Stimulated activated naive CD8-positive, alpha-beta T cell treated with anti-CD3 and anti-CD28 coated beads, Interleukin-15, Interleukin-2, amounts not matched to agents 100 ng/mL and 50 ng/mL, for 24 hours (primary cell): ENCODE measurements around the gene MMP15.
"Not testable (repeated sequence)": the region's sequence is repeated elsewhere in the genome, so short reads cannot be mapped to it uniquely, and the experiment has no call there.

Experiments used
- H3K27ac Mint-ChIP-seq: one replicate; pipeline ENCODE4 v1.8.0; 2021; ENCODE audit warnings: mild to moderate bottlenecking, mixed read lengths
- H3K27me3 Mint-ChIP-seq: one replicate; pipeline ENCODE4 v1.8.0; 2021; ENCODE audit warnings: mixed read lengths
- H3K36me3 Mint-ChIP-seq: one replicate; pipeline ENCODE4 v1.8.0; 2021; ENCODE audit warnings: low read depth, mixed read lengths
- H3K4me1 Mint-ChIP-seq: one replicate; pipeline ENCODE4 v1.8.0; 2021; ENCODE audit warnings: low read depth, mixed read lengths
- H3K4me3 Mint-ChIP-seq: one replicate; pipeline ENCODE4 v1.8.0; 2021; ENCODE audit warnings: mild to moderate bottlenecking, mixed read lengths
- H3K9me3 Mint-ChIP-seq: one replicate; pipeline ENCODE4 v1.8.0; 2021; ENCODE audit warnings: mixed read lengths

MMP15 gene

GRCh38 chr16:58025351-58026138 lies at the start of gene MMP15:
Gene MMP15 (plus strand): TSS chr16:58025754. CDS start chr16:58026351, 597 bp downstream.
- H3K27ac Mint-ChIP-seq = peak within 1 kb of the TSS; percentile 63
- no peaks in the 10 kb centered on the region for H3K9me3 Mint-ChIP-seq
- no peaks in the 10 kb centered on the region for H3K36me3 Mint-ChIP-seq
- H3K27me3 Mint-ChIP-seq = peaks cover 26% of the 10 kb centered on the region
- peak within 1 kb of the TSS; percentile 80 for H3K4me3 Mint-ChIP-seq
- H3K4me1 Mint-ChIP-seq = peaks cover 11% of the 10 kb centered on the region

- H3K36me3 Mint-ChIP-seq = no peaks in the 10 kb centered on the region
- no peaks in the 10 kb centered on the region for H3K4me1 Mint-ChIP-seq
- no peaks in the 10 kb centered on the region for H3K9me3 Mint-ChIP-seq
- no peaks in the 10 kb centered on the region for H3K27me3 Mint-ChIP-seq
- no peak overlapping the region for H3K4me3 Mint-ChIP-seq
- no peak overlapping the region for H3K27ac Mint-ChIP-seq
These were observed 49.2 kb upstream of the MMP15 start for GRCh38 chr16:57976331-57976796.

- peaks cover 4% of the 10 kb centered on the region for H3K27me3 Mint-ChIP-seq
- no peaks in the 10 kb centered on the region for H3K9me3 Mint-ChIP-seq
- no peak overlapping the region for H3K4me3 Mint-ChIP-seq
- H3K27ac Mint-ChIP-seq = peak overlapping the region; percentile 24
- no peaks in the 10 kb centered on the region for H3K36me3 Mint-ChIP-seq
- H3K4me1 Mint-ChIP-seq = no peaks in the 10 kb centered on the region
These were observed 48.0 kb upstream of the MMP15 start for GRCh38 chr16:57977418-57978069.

GRCh38 chr16:57978070-57978465 lies 47.5 kb upstream of the MMP15 start:
- not testable (repeated sequence) for H3K36me3 Mint-ChIP-seq, H3K4me1 Mint-ChIP-seq, H3K9me3 Mint-ChIP-seq, H3K27me3 Mint-ChIP-seq, H3K4me3 Mint-ChIP-seq
- H3K27ac Mint-ChIP-seq = peak overlapping the region; percentile 24

- H3K36me3 Mint-ChIP-seq = no peaks in the 10 kb centered on the region
These were observed 46.5 kb upstream of the MMP15 start for GRCh38 chr16:57979006-57979585.

GRCh38 chr16:57981636-57982035 lies 43.9 kb upstream of the MMP15 start:
- no peaks in the 10 kb centered on the region for H3K36me3 Mint-ChIP-seq
- peaks cover 4% of the 10 kb centered on the region for H3K27me3 Mint-ChIP-seq
- H3K9me3 Mint-ChIP-seq = no peaks in the 10 kb centered on the region
- no peak overlapping the region for H3K4me3 Mint-ChIP-seq
- H3K4me1 Mint-ChIP-seq = peaks cover 9% of the 10 kb centered on the region
- H3K27ac Mint-ChIP-seq = no peak overlapping the region

More at GRCh38 chr16:57979006-57979585, 46.5 kb upstream of the MMP15 start:
- Mint-ChIP-seq H3K4me1 (peaks cover 1% of the 10 kb centered on the region), H3K27me3 (peaks cover 4% of the 10 kb centered on the region), H3K4me3 (no peak overlapping the region), H3K27ac (no peak overlapping the region), H3K9me3 (no peaks in the 10 kb centered on the region)

- Mint-ChIP-seq H3K27me3 (peaks cover 4% of the 10 kb centered on the region), H3K4me1 (peaks cover 9% of the 10 kb centered on the region), H3K36me3 (no peaks in the 10 kb centered on the region), H3K4me3 (no peak overlapping the region), H3K9me3 (no peaks in the 10 kb centered on the region), H3K27ac (no peak overlapping the region)
These were observed 43.2 kb upstream of the MMP15 start for GRCh38 chr16:57982385-57982784.

- Mint-ChIP-seq H3K27ac (no peak overlapping the region), H3K9me3 (no peaks in the 10 kb centered on the region), H3K27me3 (peaks cover 4% of the 10 kb centered on the region), H3K4me3 (peak overlapping the region; percentile 83), H3K36me3 (no peaks in the 10 kb centered on the region), H3K4me1 (peaks cover 9% of the 10 kb centered on the region)
These were observed 40.9 kb upstream of the MMP15 start for GRCh38 chr16:57984443-57985203.

GRCh38 chr16:57985204-57986181 lies 40.1 kb upstream of the MMP15 start:
- H3K27ac Mint-ChIP-seq = no peak overlapping the region
- peaks cover 9% of the 10 kb centered on the region for H3K4me1 Mint-ChIP-seq
- H3K4me3 Mint-ChIP-seq = peak overlapping the region; percentile 83
- H3K36me3 Mint-ChIP-seq = no peaks in the 10 kb centered on the region
- H3K27me3 Mint-ChIP-seq = peaks cover 4% of the 10 kb centered on the region
- no peaks in the 10 kb centered on the region for H3K9me3 Mint-ChIP-seq

- peaks cover 4% of the 10 kb centered on the region for H3K27me3 Mint-ChIP-seq
- H3K36me3 Mint-ChIP-seq = no peaks in the 10 kb centered on the region
- no peaks in the 10 kb centered on the region for H3K9me3 Mint-ChIP-seq
- H3K4me3 Mint-ChIP-seq = peak overlapping the region; percentile 5
- no peak overlapping the region for H3K27ac Mint-ChIP-seq
- peaks cover 9% of the 10 kb centered on the region for H3K4me1 Mint-ChIP-seq
These were observed 39.4 kb upstream of the MMP15 start for GRCh38 chr16:57986196-57986595.

- H3K36me3 Mint-ChIP-seq = no peaks in the 10 kb centered on the region
- H3K27ac Mint-ChIP-seq = no peak overlapping the region
- H3K9me3 Mint-ChIP-seq = no peaks in the 10 kb centered on the region
- no peak overlapping the region for H3K4me3 Mint-ChIP-seq
- H3K27me3 Mint-ChIP-seq = no peaks in the 10 kb centered on the region
- peaks cover 9% of the 10 kb centered on the region for H3K4me1 Mint-ChIP-seq
These were observed 37.9 kb upstream of the MMP15 start for GRCh38 chr16:57987441-57988177.

GRCh38 chr16:57988929-57989328 lies 36.6 kb upstream of the MMP15 start:
- Mint-ChIP-seq H3K4me3 (no peak overlapping the region), H3K9me3 (no peaks in the 10 kb centered on the region), H3K27me3 (no peaks in the 10 kb centered on the region), H3K36me3 (no peaks in the 10 kb centered on the region), H3K27ac (no peak overlapping the region), H3K4me1 (peaks cover 9% of the 10 kb centered on the region)

GRCh38 chr16:57991551-57992059 lies 33.9 kb upstream of the MMP15 start:
- Mint-ChIP-seq H3K4me3 (no peak overlapping the region), H3K27me3 (no peaks in the 10 kb centered on the region), H3K9me3 (no peaks in the 10 kb centered on the region), H3K36me3 (no peaks in the 10 kb centered on the region), H3K27ac (no peak overlapping the region), H3K4me1 (peaks cover 12% of the 10 kb centered on the region)
